Muscle layer of duodenum (tissue), 2 donors: ENCODE data around the gene FXYD6.

Experiments used
- H3K27ac ChIP-seq: one replicate; pipeline ENCODE4 v1.7.0; 2013; ENCODE audit warnings: mild to moderate bottlenecking, low read length
- H3K27me3 ChIP-seq: one replicate; pipeline ENCODE4 v1.7.0; 2013; ENCODE audit warnings: low read depth, mild to moderate bottlenecking, control low read depth, low read length
- H3K36me3 ChIP-seq, 2 donors: one replicate each; pipeline ENCODE4 v1.7.0; 2013; ENCODE audit warnings: low read length in 2 of 2, control low read depth in 1 of 2, mild to moderate bottlenecking in 1 of 2; ENCODE audit not compliant: insufficient read depth in 2 of 2, control insufficient read depth in 1 of 2
- H3K4me1 ChIP-seq, 2 donors: one replicate each; pipeline ENCODE4 v1.7.0; 2013; ENCODE audit warnings: low read length in 2 of 2, mild to moderate bottlenecking in 2 of 2, control low read depth in 1 of 2, moderate library complexity in 1 of 2; ENCODE audit not compliant: insufficient read depth in 2 of 2, control insufficient read depth in 1 of 2
- H3K4me3 ChIP-seq, 2 donors: one replicate each; pipeline ENCODE4 v1.7.0; 2013; ENCODE audit warnings: low read length in 2 of 2, low read depth in 1 of 2, mild to moderate bottlenecking in 1 of 2
- H3K9me3 ChIP-seq, 2 donors: one replicate each; pipeline ENCODE4 v1.7.0; 2013; ENCODE audit warnings: low read length in 2 of 2, control low read depth in 1 of 2, mild to moderate bottlenecking in 1 of 2; ENCODE audit not compliant: control insufficient read depth in 1 of 2
- donor health status: healthy.

Gene FXYD6

GRCh38 chr11:117838901-117839300 lies 37.6 kb downstream of the FXYD6 start:
- H3K9me3 ChIP-seq: no peaks in the 10 kb centered on the region
- H3K4me3 ChIP-seq: no peak overlapping the region
- H3K4me1 ChIP-seq: peaks cover 0 to 7% of the 10 kb centered on the region in 2 donors
- H3K27ac ChIP-seq: no peak overlapping the region
- H3K36me3 ChIP-seq: peaks cover 0 to 34% of the 10 kb centered on the region in 2 donors
- H3K27me3 ChIP-seq: no peaks in the 10 kb centered on the region

GRCh38 chr11:117837791-117838190 lies 38.7 kb downstream of the FXYD6 start:
- no peaks in the 10 kb centered on the region for H3K9me3 ChIP-seq
- no peaks in the 10 kb centered on the region for H3K27me3 ChIP-seq
- H3K4me3 ChIP-seq: no peak overlapping the region
- peaks cover 0 to 34% of the 10 kb centered on the region in 2 donors for H3K36me3 ChIP-seq
- H3K4me1 ChIP-seq: peaks cover 0 to 7% of the 10 kb centered on the region in 2 donors
- H3K27ac ChIP-seq: no peak overlapping the region

GRCh38 chr11:117837070-117837776 lies 39.2 kb downstream of the FXYD6 start:
- H3K27me3 ChIP-seq: no peaks in the 10 kb centered on the region

GRCh38 chr11:117836077-117836960 lies 40.1 kb downstream of the FXYD6 start:
- no peaks in the 10 kb centered on the region for H3K9me3 ChIP-seq
- H3K27ac ChIP-seq: no peak overlapping the region
- H3K4me3 ChIP-seq: no peak overlapping the region
- H3K36me3 ChIP-seq: peaks cover 0 to 29% of the 10 kb centered on the region in 2 donors
- no peaks in the 10 kb centered on the region for H3K27me3 ChIP-seq
- peaks cover 0 to 7% of the 10 kb centered on the region in 2 donors for H3K4me1 ChIP-seq

More at GRCh38 chr11:117837070-117837776, 39.2 kb downstream of the FXYD6 start:
- Histone ChIP-seq H3K27ac (no peak overlapping the region), H3K36me3 (peaks cover 0 to 34% of the 10 kb centered on the region in 2 donors), H3K4me1 (peaks cover 0 to 3% of the 10 kb centered on the region in 2 donors), H3K9me3 (no peaks in the 10 kb centered on the region), H3K4me3 (no peak overlapping the region)

- Histone ChIP-seq H3K9me3 (no peaks in the 10 kb centered on the region), H3K4me3 (no peak overlapping the region), H3K4me1 (peaks cover 2 to 14% of the 10 kb centered on the region in 2 donors), H3K27ac (no peak overlapping the region), H3K36me3 (peaks cover 0 to 24% of the 10 kb centered on the region in 2 donors), H3K27me3 (no peaks in the 10 kb centered on the region)
Measured at GRCh38 chr11:117835576-117835975, 40.9 kb downstream of the FXYD6 start.

- Histone ChIP-seq H3K4me1 (peaks cover 6 to 15% of the 10 kb centered on the region in 2 donors), H3K9me3 (no peaks in the 10 kb centered on the region), H3K27me3 (no peaks in the 10 kb centered on the region), H3K36me3 (peaks cover 0 to 19% of the 10 kb centered on the region in 2 donors), H3K4me3 (no peak overlapping the region), H3K27ac (no peak overlapping the region)
Measured at GRCh38 chr11:117834838-117835443, 41.5 kb downstream of the FXYD6 start.

GRCh38 chr11:117834068-117834810 lies 42.2 kb downstream of the FXYD6 start:
- H3K27me3 ChIP-seq: no peaks in the 10 kb centered on the region
- no peaks in the 10 kb centered on the region for H3K9me3 ChIP-seq
- no peak overlapping the region for H3K4me3 ChIP-seq
- H3K36me3 ChIP-seq: peaks cover 0 to 12% of the 10 kb centered on the region in 2 donors
- H3K27ac ChIP-seq: peak overlapping the region; percentile 26
- H3K4me1 ChIP-seq: peaks cover 6 to 15% of the 10 kb centered on the region in 2 donors

- Histone ChIP-seq H3K36me3 (peaks cover 0 to 5% of the 10 kb centered on the region in 2 donors), H3K4me1 (peaks cover 12 to 18% of the 10 kb centered on the region in 2 donors), H3K9me3 (no peaks in the 10 kb centered on the region), H3K4me3 (no peak overlapping the region), H3K27ac (peak overlapping the region; percentile 26), H3K27me3 (no peaks in the 10 kb centered on the region)
Measured at GRCh38 chr11:117833401-117833891, 43.0 kb downstream of the FXYD6 start.

- Histone ChIP-seq H3K9me3 (no peaks in the 10 kb centered on the region), H3K4me1 (peaks cover 12 to 22% of the 10 kb centered on the region in 2 donors), H3K36me3 (no peaks in the 10 kb centered on the region), H3K27ac (no peak overlapping the region), H3K27me3 (no peaks in the 10 kb centered on the region), H3K4me3 (no peak overlapping the region)
Measured at GRCh38 chr11:117832511-117832910, 43.9 kb downstream of the FXYD6 start.

GRCh38 chr11:117831661-117832415 lies 44.6 kb downstream of the FXYD6 start:
- Histone ChIP-seq H3K4me3 (no peak overlapping the region), H3K4me1 (peaks cover 12 to 19% of the 10 kb centered on the region in 2 donors), H3K27ac (no peak overlapping the region), H3K27me3 (no peaks in the 10 kb centered on the region), H3K36me3 (no peaks in the 10 kb centered on the region), H3K9me3 (no peaks in the 10 kb centered on the region)
